Activated T-helper 2 cell treated with anti-CD3 and anti-CD28 coated beads, Interferon-gamma antibody, Interleukin-2, Interleukin-4, amounts not matched to agents 10 μg/mL and 5 μg/mL and 100 μg/mL, durations not matched to agents 14 hours and 24 hours and 36 hours (primary cell): Measurements from ENCODE around the gene HLTF. TPM values are rescaled to one million over a fixed set of nuclear protein-coding genes. Genes with fewer than 3 reads are reported as not detected.
"Not testable (repeated sequence)": the region's sequence is repeated elsewhere in the genome, so short reads cannot be mapped to it uniquely, and the experiment has no call there.

Experiments used
- DNase-seq: peaks from one replicate; pipeline ENCODE4 v3.0.0; 2021; ENCODE audit warnings: low spot score
- H3K27ac Mint-ChIP-seq: one replicate; pipeline ENCODE4 v1.8.0; 2021; ENCODE audit warnings: mixed read lengths
- H3K27me3 Mint-ChIP-seq: one replicate; pipeline ENCODE4 v1.8.0; 2021; ENCODE audit warnings: low read depth, mixed read lengths
- H3K36me3 Mint-ChIP-seq: one replicate; pipeline ENCODE4 v1.8.0; 2021; ENCODE audit warnings: low read depth, mixed read lengths
- H3K4me1 Mint-ChIP-seq: one replicate; pipeline ENCODE4 v1.8.0; 2021; ENCODE audit warnings: low read depth, mixed read lengths
- H3K4me3 Mint-ChIP-seq: one replicate; pipeline ENCODE4 v1.8.0; 2021; ENCODE audit warnings: low read depth, mild to moderate bottlenecking, moderate library complexity, mixed read lengths
- H3K9me3 Mint-ChIP-seq: one replicate; pipeline ENCODE4 v1.8.0; 2021; ENCODE audit warnings: mixed read lengths
- intact Hi-C: fragments of 100-400 bp; cut with micrococcal nuclease; formaldehyde crosslinking; loops from one replicate; pipeline ENCODE4 v1.15.1; 2023
- total RNA-seq: library from RNA; stranded (reverse); gene quantifications from 2 replicates; pipeline ENCODE4 v1.2.3, GENCODE V29; 2022

Gene HLTF
- total RNA-seq, 1 donor from 2014 or later = 23.9 TPM

GRCh38 chr3:148992027-148992634 lies 94.2 kb downstream of the HLTF start:
- no peak for DNase-seq
- peaks cover 26% of the 10 kb centered on the region for H3K4me1 Mint-ChIP-seq
- peak overlapping the region; percentile 68 for H3K27ac Mint-ChIP-seq
- H3K27me3 Mint-ChIP-seq = no peaks in the 10 kb centered on the region
- intact Hi-C loops = loop anchor here (5.0 kb wide), 1 partner anchor 255 kb away; no protein-coding TSS in a partner anchor
- H3K4me3 Mint-ChIP-seq = peak overlapping the region; percentile 80
- no peaks in the 10 kb centered on the region for H3K9me3 Mint-ChIP-seq
- peaks cover 29% of the 10 kb centered on the region for H3K36me3 Mint-ChIP-seq

- peaks cover 22% of the 10 kb centered on the region for H3K36me3 Mint-ChIP-seq
- peaks cover 26% of the 10 kb centered on the region for H3K4me1 Mint-ChIP-seq
- DNase-seq = peak; percentile 73
- peak within 1 kb of the TSS; percentile 82 for H3K27ac Mint-ChIP-seq
- no peaks in the 10 kb centered on the region for H3K27me3 Mint-ChIP-seq
- intact Hi-C loops = loop anchor here (1.0 to 5.0 kb wide), 5 partner anchors 17 to 256 kb away; partner anchors contain the start of genes HLTF and HPS3
- peak within 1 kb of the TSS; percentile 82 for H3K4me3 Mint-ChIP-seq
- no peaks in the 10 kb centered on the region for H3K9me3 Mint-ChIP-seq
These were observed 94.9 kb downstream of the HLTF start, which contains the start of gene GYG1 for GRCh38 chr3:148991219-148992026. GYG1 (plus strand) TSS chr3:148991540; CDS start chr3:148991641, 101 bp downstream.

GRCh38 chr3:148990236-148990635 lies 96.1 kb downstream of the HLTF start:
- DNase-seq = no peak
- Mint-ChIP-seq H3K27me3 (no peaks in the 10 kb centered on the region), H3K4me1 (peaks cover 26% of the 10 kb centered on the region), H3K36me3 (peaks cover 10% of the 10 kb centered on the region), H3K9me3 (no peaks in the 10 kb centered on the region), H3K27ac (peak overlapping the region; percentile 82), H3K4me3 (peak overlapping the region; percentile 82)
- intact Hi-C loops = loop anchor here (2.0 to 5.0 kb wide), 3 partner anchors 19 to 257 kb away; no protein-coding TSS in a partner anchor

GRCh38 chr3:148987551-148987950 lies 98.8 kb downstream of the HLTF start:
- H3K27ac Mint-ChIP-seq, intact Hi-C loops, H3K36me3 Mint-ChIP-seq: not testable (repeated sequence)

GRCh38 chr3:148981273-148981672 lies 105.1 kb downstream of the HLTF start:
- H3K36me3 Mint-ChIP-seq = no peaks in the 10 kb centered on the region
- no peak overlapping the region for H3K27ac Mint-ChIP-seq
- DNase-seq = no peak
- intact Hi-C loops = no loop called here
- H3K9me3 Mint-ChIP-seq = peaks cover 3% of the 10 kb centered on the region
- no peak overlapping the region for H3K4me3 Mint-ChIP-seq
- H3K4me1 Mint-ChIP-seq = no peaks in the 10 kb centered on the region
- peaks cover 34% of the 10 kb centered on the region for H3K27me3 Mint-ChIP-seq

More at GRCh38 chr3:148987551-148987950, 98.8 kb downstream of the HLTF start:
- not testable (repeated sequence) for H3K9me3 Mint-ChIP-seq, DNase-seq, H3K4me3 Mint-ChIP-seq
- Mint-ChIP-seq H3K27me3 (peaks cover 11% of the 10 kb centered on the region), H3K4me1 (peaks cover 15% of the 10 kb centered on the region)

Other genes starting within 250 kb of the HLTF start
- not detected in 2 replicates for gene CPA3, start 221.2 kb downstream of the HLTF start, total RNA-seq
- 25.2 and 25.3 TPM in 2 replicates for gene GYG1, start 95.0 kb downstream of the HLTF start, total RNA-seq
- gene HPS3, start 43.1 kb upstream of the HLTF start, total RNA-seq = 20.2 and 24.4 TPM in 2 replicates
- not detected in 2 replicates for gene CP, start 135.3 kb upstream of the HLTF start, total RNA-seq
- not detected in 2 replicates for gene TM4SF18, start 247.1 kb upstream of the HLTF start, total RNA-seq